ENCODE results near the gene PPP2R2C. TPM values are rescaled to one million over a fixed set of nuclear protein-coding genes. Genes with fewer than 3 reads are reported as not detected.

PPP2R2C gene
- total and polyA plus RNA-seq, 12 donors: 0.14 to 10.6 (median 4.2) TPM

DNA sequence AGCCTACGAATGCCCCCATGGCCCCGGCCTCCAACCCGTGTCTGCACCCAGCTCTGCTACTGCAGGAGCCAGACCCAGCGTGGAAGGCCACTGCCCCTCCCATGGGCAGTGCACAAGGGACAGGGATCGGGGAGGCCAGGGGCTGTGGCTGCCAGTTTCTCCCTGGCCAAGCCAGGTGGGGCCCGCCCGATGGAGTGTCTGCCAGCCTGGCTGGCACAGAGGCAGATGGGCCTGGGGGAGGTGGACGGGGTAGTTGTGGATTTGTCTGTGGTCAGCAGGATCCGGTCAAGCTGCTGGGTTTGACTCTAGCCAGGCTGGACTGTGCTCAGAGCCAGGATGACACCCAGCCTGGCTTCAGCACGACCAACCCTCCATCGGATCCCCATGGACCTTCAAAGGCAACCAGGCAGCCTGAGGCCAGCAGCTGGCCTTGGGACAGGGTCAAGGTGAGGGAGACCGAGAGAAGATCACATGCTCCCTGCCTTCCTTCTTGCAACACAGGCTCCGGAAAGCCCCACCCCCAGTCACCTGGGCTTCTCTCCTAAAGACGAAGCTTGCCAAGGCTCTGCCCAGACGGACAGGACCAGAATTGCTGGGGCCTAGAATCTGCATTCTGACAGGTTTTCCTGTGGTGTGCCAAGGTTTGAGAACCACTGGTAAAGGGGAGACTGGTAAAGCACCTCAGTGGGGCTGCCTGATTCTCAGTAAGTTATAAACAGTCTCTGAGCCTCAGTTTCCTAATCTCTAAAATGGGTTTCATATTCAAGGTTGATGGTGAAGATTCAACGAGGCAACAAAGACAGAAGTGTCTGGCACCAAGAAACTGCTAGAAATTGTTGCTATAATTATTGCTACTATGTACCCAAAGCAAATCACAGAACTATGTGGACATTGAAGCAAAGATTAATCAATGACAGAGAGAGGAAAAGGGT, 78.6 kb downstream of the PPP2R2C start:
- DNase-seq (no peak), ATAC-seq (no peak)
- intact Hi-C loops (cut with DNase I): no loop called here
- Histone ChIP-seq H3K4me1 (peaks cover 0 to 10% (median 0%) of the 10 kb centered on the region in 9 donors), H3K27me3 (peaks cover 0 to 43% (median 21%) of the 10 kb centered on the region in 7 donors), H3K4me3 (no peak overlapping the region), H3K36me3 (no peaks in the 10 kb centered on the region), H3K27ac (no peak overlapping the region), H3K9me3 (no peaks in the 10 kb centered on the region)
- 82 to 85% methylated on average over 16 of the region's 16 CpGs for WGBS, 2 donors
- TF ChIP-seq CTCF (IDR thresholded peaks at IDR 0.05): no peak

- Histone ChIP-seq H3K4me3 (no peak overlapping the region), H3K27me3 (peaks cover 0 to 40% (median 21%) of the 10 kb centered on the region in 7 donors)
- WGBS, 2 donors: 60 to 67% methylated on average over 6 of the region's 6 CpGs
Observed at GRCh38 chr4:6393066-6393465, 79.3 kb downstream of the PPP2R2C start.

DNA sequence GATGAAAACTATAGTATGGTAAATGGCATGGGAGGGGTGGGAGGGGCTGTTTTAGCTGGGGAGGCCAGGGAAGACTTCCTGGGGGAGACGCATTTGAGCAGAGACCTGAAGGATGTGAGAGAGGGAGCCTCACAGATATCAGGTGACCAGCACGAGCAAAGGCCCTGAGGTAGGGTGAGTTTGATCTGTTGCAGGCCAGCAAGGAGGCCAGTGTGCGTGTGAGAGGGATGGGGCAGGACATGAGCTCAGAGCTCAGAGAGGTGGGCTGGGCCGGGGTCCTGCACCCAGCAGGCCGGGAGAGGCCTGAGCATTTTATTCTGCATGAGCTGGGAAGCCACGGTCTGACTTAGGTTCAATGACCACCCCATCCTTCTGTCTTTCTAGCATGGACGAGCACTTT, 80.0 kb downstream of the PPP2R2C start:
- H3K27ac ChIP-seq: no peak overlapping the region
- DNase-seq: no peak
- H3K27me3 ChIP-seq: peaks cover 0 to 38% (median 19%) of the 10 kb centered on the region in 7 donors
- H3K36me3 ChIP-seq: no peaks in the 10 kb centered on the region
- intact Hi-C loops (cut with DNase I): no loop called here
- TF ChIP-seq CTCF (IDR thresholded peaks at IDR 0.05): no peak
- peaks cover 0 to 10% (median 0%) of the 10 kb centered on the region in 9 donors for H3K4me1 ChIP-seq
- ATAC-seq: no peak
- 84 to 87% methylated on average over 7 of the region's 7 CpGs for WGBS, 2 donors
- no peaks in the 10 kb centered on the region for H3K9me3 ChIP-seq
- H3K4me3 ChIP-seq: no peak overlapping the region

More at GRCh38 chr4:6393066-6393465, 79.3 kb downstream of the PPP2R2C start:
- Histone ChIP-seq H3K36me3 (no peaks in the 10 kb centered on the region), H3K9me3 (no peaks in the 10 kb centered on the region), H3K27ac (no peak overlapping the region), H3K4me1 (peaks cover 0 to 10% (median 0%) of the 10 kb centered on the region in 9 donors)
- DNase-seq (no peak), ATAC-seq (no peak)
- intact Hi-C loops (cut with DNase I): no loop called here
- no peak for TF ChIP-seq CTCF (IDR thresholded peaks at IDR 0.05)

- Histone ChIP-seq H3K36me3 (no peaks in the 10 kb centered on the region), H3K9me3 (no peaks in the 10 kb centered on the region), H3K4me1 (peaks cover 0 to 10% (median 0%) of the 10 kb centered on the region in 9 donors), H3K4me3 (no peak overlapping the region), H3K27ac (peak overlapping the region in 1 of 10 donors; percentile 58), H3K27me3 (peaks cover 0 to 32% (median 13%) of the 10 kb centered on the region in 7 donors)
- ATAC-seq (no peak), DNase-seq (no peak)
- intact Hi-C loops (cut with DNase I): no loop called here
- TF ChIP-seq CTCF (IDR thresholded peaks at IDR 0.05): no peak
- 81 to 83% methylated on average over 9 of the region's 9 CpGs for WGBS, 2 donors
Observed at GRCh38 chr4:6391852-6392188, 80.6 kb downstream of the PPP2R2C start.
